LHCN-M2 (cell line): Measurements from ENCODE around the gene TBX6. TPM values are rescaled to one million over a fixed set of nuclear protein-coding genes. Genes with fewer than 3 reads are reported as not detected.

ENCODE experiments used
- DNase-seq: peaks from one replicate; pipeline ENCODE4 v3.0.0-alpha.2; 2012; ENCODE audit warnings: low read depth
- total RNA-seq: library from RNA; depleted of rRNA; stranded (reverse); fragments of >200 nt; gene quantifications from 2 replicates; pipeline ENCODE4 v1.2.3, GENCODE V29; 2014

TBX6 gene
- total RNA-seq, 1 experiment from 2014 or later, result 0.29 TPM

GRCh38 chr16:30087181-30087898, 4.4 kb downstream of the TBX6 start:
- no peak for DNase-seq

DNA sequence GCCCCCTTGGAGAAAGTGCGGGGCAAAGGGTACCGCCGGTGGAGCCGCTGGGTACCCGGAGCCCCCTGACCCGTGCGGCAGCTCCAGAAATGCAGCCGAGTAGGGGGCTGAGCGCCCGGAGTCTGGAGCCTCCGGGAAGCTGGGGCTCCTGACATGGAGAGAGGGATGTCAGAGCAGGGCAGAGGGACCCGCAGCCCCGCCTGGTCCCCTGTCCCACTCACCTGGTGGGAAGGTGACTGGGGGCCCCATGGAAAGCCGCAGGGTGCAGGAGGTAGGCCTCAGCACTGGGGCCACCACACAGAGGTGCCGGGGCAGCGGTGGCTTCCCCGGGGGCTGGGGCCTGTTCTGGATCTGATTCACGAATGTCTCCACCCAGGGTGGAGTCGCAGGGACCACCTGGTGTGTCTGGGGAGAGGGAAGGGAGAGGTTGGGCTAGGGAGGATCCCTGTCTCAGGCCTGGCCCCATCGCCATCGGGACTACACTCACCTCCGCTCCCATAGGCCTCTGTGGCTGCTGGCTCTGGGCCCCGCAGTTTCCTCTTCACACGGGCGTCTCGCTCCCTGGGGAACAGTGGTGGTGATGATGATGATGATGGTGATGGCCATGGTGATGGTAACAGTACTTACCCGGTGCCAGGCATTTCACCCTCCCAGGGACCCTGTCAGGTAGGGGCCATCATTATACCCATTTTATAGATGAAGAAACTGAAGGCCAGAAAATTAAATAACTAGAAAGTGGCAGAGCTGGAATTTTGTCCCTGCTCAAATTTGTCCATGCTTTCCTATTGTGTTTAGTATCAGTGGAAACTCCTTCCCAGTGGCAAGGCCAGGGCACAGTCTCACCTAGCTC, 5.2 kb downstream of the TBX6 start:
- no peak for DNase-seq

DNA sequence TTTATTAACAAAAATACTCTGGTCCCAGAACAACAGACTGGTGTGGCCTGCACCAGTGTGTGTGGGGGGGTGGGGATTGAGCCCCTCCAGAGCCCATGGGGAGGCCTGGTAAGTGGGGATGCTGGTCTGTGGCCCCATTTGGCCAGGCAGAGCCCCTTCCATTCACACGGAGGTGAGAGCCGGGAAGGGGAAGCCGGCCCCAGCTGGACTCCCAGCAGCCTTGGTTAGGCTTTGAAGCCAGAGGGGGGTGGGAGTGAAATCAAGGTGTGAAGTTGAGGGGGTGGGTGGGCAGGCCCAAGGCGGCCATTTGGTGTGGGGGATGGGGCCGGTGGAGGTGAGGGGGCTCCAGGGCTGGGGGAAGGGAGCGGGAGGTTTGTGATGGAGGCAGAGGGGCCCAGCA, 5.9 kb downstream of the TBX6 start:
- no peak for DNase-seq

- no peak for DNase-seq
Measured at GRCh38 chr16:30085247-30085646, 6.5 kb downstream of the TBX6 start.

DNA sequence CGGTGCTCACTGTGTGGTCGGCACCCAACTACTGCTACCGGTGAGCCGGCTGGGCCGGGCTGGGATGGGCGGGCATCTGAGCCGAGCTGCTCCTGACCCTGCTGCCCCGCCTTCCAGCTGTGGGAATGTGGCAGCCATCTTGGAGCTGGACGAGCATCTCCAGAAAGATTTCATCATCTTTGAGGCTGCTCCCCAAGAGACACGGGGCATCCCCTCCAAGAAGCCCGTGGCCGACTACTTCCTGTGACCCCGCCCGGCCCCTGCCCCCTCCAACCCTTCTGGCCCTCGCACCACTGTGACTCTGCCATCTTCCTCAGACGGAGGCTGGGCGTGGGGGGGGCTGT, 6.9 kb downstream of the TBX6 start:
- DNase-seq, result no peak

- no peak for DNase-seq
Measured at GRCh38 chr16:30084096-30084815, 7.5 kb downstream of the TBX6 start.

DNA sequence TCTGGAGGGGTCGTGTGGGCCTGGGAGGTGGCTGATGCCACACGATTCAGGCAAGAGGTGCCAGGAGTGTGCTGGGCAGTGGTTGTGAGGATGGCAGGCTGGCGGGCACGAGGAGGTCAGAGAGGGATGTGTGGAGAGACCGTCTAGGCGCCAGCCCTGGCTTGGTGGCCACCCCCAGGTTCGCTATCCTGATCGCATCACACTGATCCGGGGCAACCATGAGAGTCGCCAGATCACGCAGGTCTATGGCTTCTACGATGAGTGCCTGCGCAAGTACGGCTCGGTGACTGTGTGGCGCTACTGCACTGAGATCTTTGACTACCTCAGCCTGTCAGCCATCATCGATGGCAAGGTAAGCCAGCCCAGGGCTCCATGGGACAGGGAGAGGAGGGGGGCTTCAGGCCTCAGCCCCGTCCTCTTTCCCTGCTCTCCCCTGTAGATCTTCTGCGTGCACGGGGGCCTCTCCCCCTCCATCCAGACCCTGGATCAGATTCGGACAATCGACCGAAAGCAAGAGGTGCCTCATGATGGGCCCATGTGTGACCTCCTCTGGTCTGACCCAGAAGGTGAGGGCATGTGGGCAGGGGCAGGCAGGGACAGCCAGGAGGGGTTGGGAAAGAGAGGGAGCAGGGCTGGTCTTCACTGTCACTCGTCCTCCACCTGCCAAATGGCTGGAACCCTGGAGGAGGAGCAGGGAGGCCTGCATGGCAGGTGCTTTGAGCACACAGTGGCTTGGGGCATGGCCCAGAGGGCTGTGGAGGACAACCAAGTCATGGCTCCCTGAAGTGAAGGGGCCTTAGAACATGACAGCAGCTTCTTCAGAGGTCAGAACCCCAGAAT, 8.3 kb downstream of the TBX6 start:
- DNase-seq, result no peak

DNA sequence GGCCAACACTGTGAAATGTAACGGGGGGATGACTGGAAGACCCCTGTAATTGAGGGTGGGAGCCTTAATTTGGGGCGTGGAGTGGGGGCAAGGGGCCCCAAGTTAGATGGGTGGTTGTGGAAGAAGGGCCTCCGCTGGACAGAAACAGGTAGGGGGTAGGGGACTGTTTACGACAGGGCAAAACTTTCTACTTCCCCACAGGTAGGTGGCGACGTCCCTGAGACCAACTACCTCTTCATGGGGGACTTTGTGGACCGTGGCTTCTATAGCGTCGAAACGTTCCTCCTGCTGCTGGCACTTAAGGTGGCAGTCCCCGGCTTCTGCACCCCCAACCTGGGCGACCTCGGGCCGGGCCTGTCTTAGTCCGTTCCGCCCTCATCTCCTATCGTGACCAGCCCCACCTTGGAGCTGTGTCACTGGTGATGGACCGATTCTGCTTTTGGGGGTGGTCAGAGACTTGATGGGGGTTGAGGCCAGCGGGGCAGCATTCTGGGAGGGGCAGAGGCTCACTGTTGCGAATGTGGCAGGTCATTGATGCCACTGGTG, 9.1 kb downstream of the TBX6 start:
- DNase-seq, result no peak

- no peak for DNase-seq
Measured at GRCh38 chr16:30079480-30079879, 12.2 kb downstream of the TBX6 start.

DNA sequence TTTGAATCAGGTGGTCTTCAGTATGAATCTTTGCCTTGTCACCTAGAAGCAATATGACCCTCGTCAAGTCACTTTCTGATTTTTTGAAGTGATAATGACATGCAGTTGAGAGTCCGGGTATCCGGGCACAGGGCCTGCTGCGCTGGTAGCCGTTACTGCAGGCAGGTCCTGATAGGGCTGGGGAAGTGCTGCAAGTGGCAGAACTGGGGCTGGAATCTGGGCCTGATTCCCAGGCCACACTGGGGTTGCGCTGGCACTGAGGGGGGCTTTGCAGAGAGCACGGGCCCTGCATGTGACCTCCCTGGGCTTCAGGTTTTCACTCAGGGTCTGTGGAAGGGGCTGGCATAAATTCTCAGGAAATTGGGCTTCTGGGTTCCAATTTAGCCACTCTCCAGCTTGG, 13.0 kb downstream of the TBX6 start:
- no peak for DNase-seq

- no peak for DNase-seq
Measured at GRCh38 chr16:30077656-30078055, 14.1 kb downstream of the TBX6 start.

DNA sequence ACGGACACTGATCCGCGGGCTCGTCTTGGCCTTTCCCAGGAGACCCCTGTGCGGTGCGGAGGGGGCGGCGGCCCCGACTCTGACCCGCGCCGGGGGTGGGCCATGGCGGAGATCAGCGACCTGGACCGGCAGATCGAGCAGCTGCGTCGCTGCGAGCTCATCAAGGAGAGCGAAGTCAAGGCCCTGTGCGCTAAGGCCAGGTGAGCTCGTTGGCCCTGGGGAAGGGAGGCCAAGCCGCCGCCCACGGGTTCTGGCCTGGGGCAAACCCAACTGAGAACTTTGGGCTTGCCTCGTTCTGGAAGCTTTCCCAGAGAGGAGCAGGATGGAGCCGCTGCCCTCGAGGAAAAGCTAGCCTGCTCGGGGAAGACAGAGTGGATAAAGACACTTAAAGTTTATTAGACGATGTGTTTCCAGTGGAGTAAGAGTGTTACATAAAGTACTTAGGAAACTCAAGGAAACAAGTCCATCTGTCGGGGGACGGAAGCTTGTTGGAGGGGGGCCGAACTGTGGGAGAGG, 15.4 kb downstream of the TBX6 start:
- no peak for DNase-seq

DNA sequence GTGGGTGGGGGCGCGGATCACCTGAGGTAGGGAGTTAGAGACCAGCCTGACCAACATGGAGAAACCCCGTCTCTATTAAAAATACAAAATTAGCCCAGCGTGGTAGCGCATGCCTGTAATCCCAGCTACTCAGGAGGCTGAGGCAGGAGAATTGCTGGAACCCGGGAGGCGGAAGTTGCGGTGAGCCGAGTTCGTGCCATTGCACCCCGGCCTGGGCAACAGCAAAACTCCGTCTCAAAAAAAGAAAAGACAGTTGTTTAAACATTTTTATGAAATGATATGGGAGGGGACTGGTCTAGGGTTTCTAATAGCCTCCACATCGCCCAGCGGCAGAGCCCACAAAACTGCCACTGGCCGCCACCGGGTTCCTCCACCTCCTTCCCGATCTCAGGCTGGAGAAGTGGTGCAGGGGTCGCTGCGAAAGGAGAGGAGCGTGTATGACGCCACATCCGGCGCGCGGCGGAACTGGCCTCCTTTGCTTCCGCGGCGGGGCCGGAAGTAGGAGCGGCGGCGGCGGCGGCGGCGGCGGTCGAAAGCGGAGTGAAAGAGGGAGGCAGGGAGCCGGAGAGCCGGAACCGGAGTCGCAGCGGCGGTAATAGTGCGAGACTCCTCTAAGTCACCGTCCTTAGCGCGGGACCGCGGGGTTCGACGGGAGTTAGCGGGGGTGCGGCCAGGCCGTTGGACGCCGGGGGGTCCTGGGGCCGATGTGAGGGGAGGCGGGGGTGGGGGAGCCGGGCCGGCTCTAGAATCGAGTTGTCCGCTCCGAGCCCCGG, 16.0 kb downstream of the TBX6 start, which contains the start of gene PPP4C:
TSS of gene PPP4C (plus strand) at position 492 of the 773 bp plus-strand sequence. CDS start 384 bp downstream, outside the sequence.
- peak; percentile 86 for DNase-seq

GRCh38 chr16:30070490-30070889, 21.2 kb downstream of the TBX6 start:
- DNase-seq, result no peak

- peak; percentile 23 for DNase-seq
Measured at GRCh38 chr16:30069611-30070462, 21.9 kb downstream of the TBX6 start.

DNA sequence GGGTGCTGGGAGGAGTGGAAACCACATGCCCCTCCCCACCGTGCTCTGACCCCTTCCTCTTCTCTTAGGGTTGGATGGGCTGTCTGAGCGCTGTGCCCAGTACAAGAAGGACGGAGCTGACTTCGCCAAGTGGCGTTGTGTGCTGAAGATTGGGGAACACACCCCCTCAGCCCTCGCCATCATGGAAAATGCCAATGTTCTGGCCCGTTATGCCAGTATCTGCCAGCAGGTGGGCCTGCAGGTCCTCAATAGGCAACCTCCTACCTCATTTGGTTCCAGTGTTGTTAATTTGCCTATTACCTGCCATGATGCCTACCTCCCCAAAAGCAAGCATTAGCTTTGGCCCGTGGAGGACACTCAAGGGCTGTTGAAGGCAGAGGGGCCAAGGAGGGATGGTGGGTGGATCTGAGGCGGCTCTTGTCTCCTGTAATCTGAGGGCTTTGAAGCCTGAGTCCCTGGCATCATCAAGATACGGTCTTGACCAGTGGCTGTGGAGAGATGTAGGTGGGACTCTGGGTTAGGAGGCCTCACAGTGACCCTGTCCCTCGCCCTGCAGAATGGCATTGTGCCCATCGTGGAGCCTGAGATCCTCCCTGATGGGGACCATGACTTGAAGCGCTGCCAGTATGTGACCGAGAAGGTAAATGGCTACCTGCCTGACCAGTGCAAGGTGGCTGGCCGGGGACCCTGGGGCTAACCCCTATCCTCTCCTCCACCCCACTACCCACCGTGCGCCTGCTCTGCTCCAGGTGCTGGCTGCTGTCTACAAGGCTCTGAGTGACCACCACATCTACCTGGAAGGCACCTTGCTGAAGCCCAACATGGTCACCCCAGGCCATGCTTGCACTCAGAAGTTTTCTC, 22.7 kb downstream of the TBX6 start:
- peak; percentile 34 for DNase-seq

GRCh38 chr16:30068333-30068732, 23.4 kb downstream of the TBX6 start:
- DNase-seq, result no peak

GRCh38 chr16:30067584-30067916, 24.2 kb downstream of the TBX6 start:
- DNase-seq, result no peak
